Measurements from ENCODE around the gene GAK. TPM values are rescaled to one million over a fixed set of nuclear protein-coding genes. Genes with fewer than 3 reads are reported as not detected.

Gene GAK
- total and polyA plus RNA-seq, 2 experiments from 2014 or later = 59.8 to 144 TPM

DNA sequence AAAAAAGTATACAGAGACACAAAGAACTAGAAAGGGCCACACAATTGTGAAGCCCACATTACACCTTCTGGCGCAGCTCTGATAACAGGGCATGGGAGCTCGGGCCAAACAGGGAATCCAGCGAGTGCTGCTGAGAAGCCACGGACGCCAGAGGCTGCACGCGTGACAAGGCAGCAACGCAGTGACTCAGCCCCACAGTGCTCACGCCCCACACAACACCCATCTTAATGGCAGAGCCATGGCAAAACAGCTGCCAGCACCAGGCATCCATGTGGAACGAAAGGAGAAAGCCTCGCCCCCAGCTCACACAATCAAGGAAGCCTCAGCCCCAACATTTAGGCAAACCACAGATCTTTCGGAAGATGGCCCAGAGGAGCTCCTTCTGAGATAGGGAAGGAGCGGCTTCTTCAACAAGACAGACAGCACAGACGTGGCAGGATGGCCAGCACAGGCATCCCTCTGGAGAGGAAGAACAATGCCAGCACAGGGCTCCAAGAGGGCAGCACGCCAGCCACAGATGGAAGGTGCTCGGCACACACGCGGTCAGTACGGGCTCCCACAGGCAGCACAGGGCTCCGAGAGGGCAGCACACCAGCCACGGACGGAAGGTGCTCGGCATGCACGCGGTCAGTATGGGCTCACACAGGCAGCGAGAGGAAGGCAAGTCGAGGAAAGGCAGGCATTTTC, 33.1 kb downstream of the GAK start:
- H3K27ac ChIP-seq = no peak overlapping the region
- H3K4me3 ChIP-seq = no peak overlapping the region
- no peak for DNase-seq (ENCODE audit: low read depth in 1 of 2, low spot score in 1 of 2)
- TF ChIP-seq, protein P1, sequence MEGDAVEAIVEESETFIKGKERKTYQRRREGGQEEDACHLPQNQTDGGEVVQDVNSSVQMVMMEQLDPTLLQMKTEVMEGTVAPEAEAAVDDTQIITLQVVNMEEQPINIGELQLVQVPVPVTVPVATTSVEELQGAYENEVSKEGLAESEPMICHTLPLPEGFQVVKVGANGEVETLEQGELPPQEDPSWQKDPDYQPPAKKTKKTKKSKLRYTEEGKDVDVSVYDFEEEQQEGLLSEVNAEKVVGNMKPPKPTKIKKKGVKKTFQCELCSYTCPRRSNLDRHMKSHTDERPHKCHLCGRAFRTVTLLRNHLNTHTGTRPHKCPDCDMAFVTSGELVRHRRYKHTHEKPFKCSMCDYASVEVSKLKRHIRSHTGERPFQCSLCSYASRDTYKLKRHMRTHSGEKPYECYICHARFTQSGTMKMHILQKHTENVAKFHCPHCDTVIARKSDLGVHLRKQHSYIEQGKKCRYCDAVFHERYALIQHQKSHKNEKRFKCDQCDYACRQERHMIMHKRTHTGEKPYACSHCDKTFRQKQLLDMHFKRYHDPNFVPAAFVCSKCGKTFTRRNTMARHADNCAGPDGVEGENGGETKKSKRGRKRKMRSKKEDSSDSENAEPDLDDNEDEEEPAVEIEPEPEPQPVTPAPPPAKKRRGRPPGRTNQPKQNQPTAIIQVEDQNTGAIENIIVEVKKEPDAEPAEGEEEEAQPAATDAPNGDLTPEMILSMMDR (IDR thresholded peaks at IDR 0.05; ENCODE audit: low read depth, low read length) = no peak
- no peaks in the 10 kb centered on the region for H3K4me1 ChIP-seq (ENCODE audit: low read depth)
- no peaks in the 10 kb centered on the region for H3K36me3 ChIP-seq
- H3K9me3 ChIP-seq (ENCODE audit: low read depth) = no peaks in the 10 kb centered on the region
- no peaks in the 10 kb centered on the region for H3K27me3 ChIP-seq

- TF ChIP-seq, protein P1 (IDR thresholded peaks at IDR 0.05; ENCODE audit: low read depth, low read length) = no peak
- no peaks in the 10 kb centered on the region for H3K9me3 ChIP-seq (ENCODE audit: low read depth)
- H3K27ac ChIP-seq = no peak overlapping the region
- H3K27me3 ChIP-seq = no peaks in the 10 kb centered on the region
- H3K4me1 ChIP-seq (ENCODE audit: low read depth) = no peaks in the 10 kb centered on the region
- no peak overlapping the region for H3K4me3 ChIP-seq
- no peak for DNase-seq (ENCODE audit: low read depth in 1 of 2, low spot score in 1 of 2)
- H3K36me3 ChIP-seq = no peaks in the 10 kb centered on the region
These were observed 34.0 kb downstream of the GAK start for GRCh38 chr4:898123-898522.

GRCh38 chr4:896630-897029, 35.5 kb downstream of the GAK start:
- Histone ChIP-seq H3K36me3 (no peaks in the 10 kb centered on the region), H3K27me3 (no peaks in the 10 kb centered on the region), H3K4me1 (ENCODE audit: low read depth) (no peaks in the 10 kb centered on the region), H3K9me3 (ENCODE audit: low read depth) (no peaks in the 10 kb centered on the region), H3K27ac (no peak overlapping the region), H3K4me3 (no peak overlapping the region)
- TF ChIP-seq, protein P1 (IDR thresholded peaks at IDR 0.05; ENCODE audit: low read depth, low read length) = no peak
- DNase-seq (ENCODE audit: low read depth in 1 of 2, low spot score in 1 of 2) = no peak

DNA sequence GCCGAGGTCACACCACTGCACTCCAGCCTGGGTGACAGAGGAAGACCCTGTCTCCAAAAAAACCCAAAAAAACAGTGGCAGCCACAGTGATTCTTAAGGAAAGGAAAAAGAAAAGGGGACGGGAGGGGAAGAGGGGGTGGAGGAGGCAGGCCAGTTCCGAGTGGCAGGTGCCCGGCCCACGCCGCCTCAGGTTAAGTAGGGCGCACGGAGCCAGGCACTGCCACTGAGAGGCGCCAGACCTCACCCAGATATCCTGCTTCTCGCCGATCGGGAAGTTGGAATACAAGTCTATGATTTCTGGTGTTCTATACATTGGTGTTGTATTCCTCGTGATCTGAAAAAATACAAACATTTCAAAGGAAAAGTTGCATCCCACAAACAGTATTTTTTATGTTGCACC, 35.9 kb downstream of the GAK start:
- no peaks in the 10 kb centered on the region for H3K4me1 ChIP-seq (ENCODE audit: low read depth)
- no peaks in the 10 kb centered on the region for H3K27me3 ChIP-seq
- H3K27ac ChIP-seq = no peak overlapping the region
- H3K36me3 ChIP-seq = no peaks in the 10 kb centered on the region
- TF ChIP-seq, protein P1 (IDR thresholded peaks at IDR 0.05; ENCODE audit: low read depth, low read length) = no peak
- no peak overlapping the region for H3K4me3 ChIP-seq
- no peak for DNase-seq (ENCODE audit: low read depth in 1 of 2, low spot score in 1 of 2)
- H3K9me3 ChIP-seq (ENCODE audit: low read depth) = no peaks in the 10 kb centered on the region

DNA sequence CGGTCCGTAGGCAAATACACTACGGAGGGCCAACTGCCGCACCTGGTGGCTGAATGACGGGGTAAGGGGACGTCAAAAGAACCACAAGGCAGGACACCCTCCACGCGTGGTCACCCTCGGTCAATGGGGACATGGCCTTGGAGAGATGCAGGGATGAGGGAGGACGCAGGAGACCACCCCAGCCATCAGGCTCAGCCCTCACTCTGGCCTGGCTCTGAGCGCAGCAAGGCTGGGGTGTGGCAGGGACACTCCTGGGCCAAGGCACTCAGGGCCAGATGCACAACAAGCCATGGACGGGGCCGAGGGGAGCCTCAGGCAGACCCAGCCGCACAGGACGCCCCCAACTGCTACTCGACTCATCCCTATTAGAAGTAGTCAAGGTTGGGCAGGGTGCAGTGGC, 36.5 kb downstream of the GAK start:
- Histone ChIP-seq H3K36me3 (no peaks in the 10 kb centered on the region), H3K27me3 (no peaks in the 10 kb centered on the region), H3K27ac (no peak overlapping the region), H3K4me1 (ENCODE audit: low read depth) (no peaks in the 10 kb centered on the region), H3K4me3 (no peak overlapping the region), H3K9me3 (ENCODE audit: low read depth) (no peaks in the 10 kb centered on the region)
- DNase-seq (ENCODE audit: low read depth in 1 of 2, low spot score in 1 of 2) = no peak
- TF ChIP-seq, protein P1 (IDR thresholded peaks at IDR 0.05; ENCODE audit: low read depth, low read length) = no peak

Measured in cardiac muscle cell (in vitro differentiated cells and primary cell).